K562 (cell line): ENCODE results near the gene CWF19L1. TPM values are rescaled to one million over a fixed set of nuclear protein-coding genes. Genes with fewer than 3 reads are reported as not detected.
A peak's percentile ranks its signal among the peaks of the same experiment; 100 is the strongest.

ENCODE experiments used
- ATAC-seq: fragments of 200-7000 bp; cut with Tn5 transposase; 3 replicates; pipeline ENCODE4 v1.9.1; 2020; ENCODE audit warnings: moderate library complexity
- BruUV-seq: library from RNA; stranded (reverse); fragments of 400-500 nt; replicated peaks from 2 replicates; lab custom pipeline; 2021; lab: Mats Ljungman, UMichigan
- CTCF ChIA-PET: fragments of 300-600 bp; formaldehyde crosslinking; extraction: SDS; loops from one replicate; lab custom pipeline; 2021; ENCODE audit warnings: low intra/inter-chr PET ratio; lab: Yijun Ruan, JAX
- POLR2A ChIA-PET: fragments of 300-600, 350-650 bp; sonication (Branson Sonifier 250); formaldehyde crosslinking; extraction: SDS; loops from one replicate; lab custom pipeline; 2021; ENCODE audit warnings: antibody characterized with exemption, inconsistent platforms; lab: Yijun Ruan, JAX
- DNase-seq, 4 experiments: peaks; one replicate each; pipeline versions ENCODE4 v3.0.0 to v3.0.0-alpha.2; 2011 to 2018; ENCODE audit warnings: low spot score in 3 of 4, mixed read lengths in 3 of 4; ENCODE audit errors: extremely low read depth in 1 of 4
- FAIRE-seq: peaks from 2 replicates; lab custom pipeline; 2011; peaks lifted over from hg19 to GRCh38; lab: Jason Lieb, UNC
- H2AFZ ChIP-seq: 2 replicates; pipeline ENCODE4 v1.6.0; 2011; ENCODE audit warnings: low read depth, low read length, control low read depth, inconsistent platforms
- H3K27ac ChIP-seq: fragments of 200-600 bp; 3 replicates; pipeline ENCODE4 v1.8.0; 2011; ENCODE audit warnings: low read depth, mild to moderate bottlenecking, control low read depth, inconsistent platforms, low read length, moderate library complexity, mixed read lengths; ENCODE audit errors: extremely low read depth
- H3K27me3 ChIP-seq, 2 experiments: fragments of 300-600 bp in 1 of 2; 2 replicates in 1 of 2; 3 replicates in 1 of 2; pipeline versions ENCODE4 v1.6.0 to v1.8.0; 2011; ENCODE audit warnings: inconsistent platforms in 2 of 2, low read length in 2 of 2, mild to moderate bottlenecking in 1 of 2, mixed read lengths in 1 of 2, moderate library complexity in 1 of 2; ENCODE audit not compliant: control insufficient read depth in 2 of 2, insufficient read depth in 2 of 2
- H3K36me3 ChIP-seq: fragments of 300-600 bp; 3 replicates; pipeline ENCODE4 v1.8.0; 2011; ENCODE audit warnings: mild to moderate bottlenecking, low read length, inconsistent platforms; ENCODE audit not compliant: control insufficient read depth, insufficient read depth
- H3K4me1 ChIP-seq, 2 experiments: fragments of 200-600 bp in 1 of 2; replicated peaks in 1 of 2; 2 replicates in 1 of 2; 3 replicates in 1 of 2; pipeline versions ENCODE4 v1.5.1 to v1.8.0; 2011; ENCODE audit warnings: inconsistent platforms in 2 of 2, low read length in 2 of 2, mild to moderate bottlenecking in 1 of 2, mixed read lengths in 1 of 2, moderate library complexity in 1 of 2; ENCODE audit not compliant: control insufficient read depth in 2 of 2, insufficient read depth in 2 of 2
- H3K4me2 ChIP-seq: 2 replicates; pipeline ENCODE4 v1.6.1; 2011; ENCODE audit warnings: low read length, control low read depth, inconsistent platforms, mixed read lengths; ENCODE audit not compliant: insufficient read depth
- H3K4me3 ChIP-seq: fragments of 200-600 bp; sonication (generic), shearing (Covaris generic); 2 replicates; pipeline ENCODE4 v1.5.1; 2016; ENCODE audit warnings: control low read depth, inconsistent platforms
- H3K79me2 ChIP-seq: fragments of 200-600 bp; 3 replicates; pipeline ENCODE4 v1.8.0; 2011; ENCODE audit warnings: low read length, inconsistent platforms; ENCODE audit not compliant: control insufficient read depth, insufficient read depth
- H3K9ac ChIP-seq, 2 experiments: 2 replicates each; pipeline versions ENCODE4 v1.6.0 to v1.6.1; 2011; ENCODE audit warnings: low read depth in 2 of 2, low read length in 2 of 2, control low read depth in 1 of 2, inconsistent platforms in 1 of 2, mild to moderate bottlenecking in 1 of 2, mixed read lengths in 1 of 2; ENCODE audit not compliant: insufficient read depth in 1 of 2
- H3K9me1 ChIP-seq: one replicate; pipeline ENCODE4 v1.6.0; 2011; ENCODE audit warnings: inconsistent platforms, mild to moderate bottlenecking, low read length, moderate library complexity; ENCODE audit not compliant: control insufficient read depth, insufficient read depth
- H3K9me3 ChIP-seq: replicated peaks from 2 replicates; pipeline ENCODE4 v1.5.1; 2011; ENCODE audit warnings: low read depth, low read length, inconsistent platforms; ENCODE audit not compliant: control insufficient read depth, insufficient read depth
- H4K20me1 ChIP-seq: replicated peaks from 2 replicates; pipeline ENCODE4 v1.6.1; 2011; ENCODE audit warnings: low read length, inconsistent platforms, mixed read lengths; ENCODE audit not compliant: control insufficient read depth, insufficient read depth
- FOXK2 ChIP-seq, 2 experiments: fragments of 450-650 bp; IDR thresholded peaks in 1 of 2; conservative IDR thresholded peaks in 1 of 2; 2 replicates each; pipeline ENCODE4 v1.6.1; 2016; ENCODE audit warnings: low read depth in 2 of 2, mild to moderate bottlenecking in 1 of 2
- HDAC8 ChIP-seq: fragments of 450-650 bp; IDR thresholded peaks from 2 replicates; pipeline ENCODE4 v1.6.1; 2016; ENCODE audit warnings: mild to moderate bottlenecking, missing genetic modification characterization, moderate library complexity, missing compliant biosample characterization
- HMBOX1 ChIP-seq: sonication (generic); IDR thresholded peaks from 2 replicates; pipeline ENCODE4 v1.6.1; 2016
- JUNB ChIP-seq: fragments of 450-650 bp; formaldehyde crosslinking; conservative IDR thresholded peaks from 2 replicates; pipeline ENCODE4 v1.4.0; 2020; ENCODE audit warnings: mild to moderate bottlenecking
- NFYB ChIP-seq: IDR thresholded peaks from 2 replicates; pipeline ENCODE4 v1.6.1; 2011; ENCODE audit warnings: mild to moderate bottlenecking, moderate library complexity; ENCODE audit not compliant: insufficient read length; ENCODE audit errors: extremely low read depth
- NR3C1 ChIP-seq: sonication (generic); formaldehyde crosslinking; IDR thresholded peaks from 2 replicates; pipeline ENCODE4 v1.8.1; 2022; ENCODE audit warnings: missing genetic modification reagents
- SMAD4 ChIP-seq: fragments of 250-450 bp; sonication (Bioruptor Pico); conservative IDR thresholded peaks from 2 replicates; pipeline ENCODE4 v1.8.0; 2021; ENCODE audit warnings: inconsistent platforms, mild to moderate bottlenecking, moderate library complexity
- TAF9B ChIP-seq: fragments of 450-650 bp; IDR thresholded peaks from 2 replicates; pipeline ENCODE4 v1.6.1; 2018; ENCODE audit warnings: mild to moderate bottlenecking; ENCODE audit not compliant: partially characterized antibody
- ZFP91 ChIP-seq: sonication (generic); formaldehyde crosslinking; IDR thresholded peaks from 2 replicates; pipeline ENCODE4 v1.8.0; 2022; ENCODE audit warnings: mild to moderate bottlenecking, missing genetic modification reagents
- WGBS: fragments of 100-300 bp; shearing (Covaris generic); methylation state at CpG from one replicate; pipeline ENCODE4 v1.1.6; 2016; ENCODE audit warnings: low coverage, mixed read lengths; ENCODE audit not compliant: insufficient coverage; ENCODE audit errors: missing lambda C conversion rate; 5-methylcytosine and 5-hydroxymethylcytosine counted together
- in situ Hi-C: fragments of 300-500 bp; cut with MboI; formaldehyde crosslinking; loops from 4 replicates; pipeline ENCODE4 v1.15.0; 2018; ENCODE audit warnings: inconsistent platforms, mixed read lengths
- intact Hi-C: fragments of 100-400 bp; cut with micrococcal nuclease; formaldehyde crosslinking; loops from 2 replicates; pipeline ENCODE4 v1.14.2; 2022
- polyA plus RNA-seq, 8 experiments: library from polyadenylated mRNA; depleted of rRNA in 4 of 8; stranded (reverse) in 5 of 8; unstranded in 3 of 8; fragments of >200 nt; fragmentation: Nextera tagmentation in 2 of 8; fragmentation: Illumina TruSeq in 1 of 8; extraction: Ambion mirVana in 2 of 8; extraction: Trizol in 1 of 8; gene quantifications; 2 replicates each; pipeline versions ENCODE4 v1.2.1 to v1.2.3, GENCODE V29; 2011 to 2014; ENCODE audit warnings: inconsistent platforms in 1 of 8, missing spikeins in 1 of 8
- total RNA-seq, 7 experiments: library from RNA; depleted of rRNA in 6 of 7; stranded (reverse); fragments of >200 nt in 6 of 7; fragmentation: Illumina TruSeq in 2 of 7; extraction: Trizol in 2 of 7; gene quantifications; 2 replicates each; pipeline versions ENCODE4 v1.2.1 to v1.2.3, GENCODE V29; 2011 to 2021; ENCODE audit warnings: low replicate concordance in 1 of 7

CWF19L1 gene
- total and polyA plus RNA-seq, 9 of the 15 experiments (the other 6 are each of a cell fraction or from before 2014, with no cell fraction given), result 19.5 to 49.9 (median 30.9) TPM

GRCh38 chr10:100184840-100185239, 82.6 kb downstream of the CWF19L1 start:
- 0% methylated on average over 4 of the region's 4 CpGs for WGBS
- POLR2A ChIA-PET, result no interaction called here
- in situ Hi-C loops, result no loop called here
- ATAC-seq, result peak; percentile 71
- FAIRE-seq, result peak; percentile 82
- Histone ChIP-seq H4K20me1 (no peaks in the 10 kb centered on the region), H2AFZ (no peak overlapping the region; the same call in 1 of the 2 replicates), H3K4me1 (peaks cover 0 to 6% of the 10 kb centered on the region in 2 experiments; a peak in 2 of 5 replicates), H3K9ac (peak overlapping the region; percentile 7 to 96; a peak in 3 of 4 replicates), H3K4me2 (peak overlapping the region; percentile 94), H3K9me1 (no peaks in the 10 kb centered on the region), H3K79me2 (peaks cover 78% of the 10 kb centered on the region), H3K4me3 (peak overlapping the region; percentile 84), H3K27ac (peak overlapping the region; percentile 98), H3K9me3 (no peaks in the 10 kb centered on the region)
- BruUV-seq, result no TSS peak
- intact Hi-C loops, result no loop called here
- no peak for TF ChIP-seq SMAD4 (CRISPR knock-in tag)
- no peak for TF ChIP-seq NR3C1 (CRISPR knock-in tag)
- no peak for TF ChIP-seq JUNB (CRISPR knock-in tag)
- TF ChIP-seq ZFP91 (CRISPR knock-in tag), result no peak
- TF ChIP-seq TAF9B, result no peak
- 0 out of 4 replicates have a peak, but pooled peaks of 1 of the 2 experiments have one; percentile 36 for TF ChIP-seq FOXK2 (conservative IDR thresholded peaks at IDR 0.05 in 1 of 2, IDR thresholded peaks at IDR 0.05 in 1 of 2; ENCODE audit: low read depth in 2 of 2)
- TF ChIP-seq HDAC8, result no peak
- TF ChIP-seq NFYB, result no peak
- 0 out of 2 replicates have a peak, but pooled peaks have one; percentile 23 for TF ChIP-seq HMBOX1
- TF ChIP-seq, all 486 proteins: peak for 2
- peak; percentile 9 to 62 (median 26) for DNase-seq
- Histone ChIP-seq H3K27me3 (no peaks in the 10 kb centered on the region), H3K36me3 (peaks cover 51% of the 10 kb centered on the region; the same call in 2 of the 3 replicates)
- CTCF ChIA-PET, result no interaction called here
